Upper lobe of left lung (tissue), 4 donors: ENCODE data around the gene STARD7.

ENCODE experiments used
- EP300 ChIP-seq, 4 donors: sonication (generic); formaldehyde crosslinking; IDR thresholded peaks; one replicate each; pipeline ENCODE4 v1.5.1; 2017; ENCODE audit warnings: antibody characterized with exemption in 4 of 4, control low read depth in 2 of 4
- POLR2A ChIP-seq, 4 donors: fragments of 450-650 bp; IDR thresholded peaks; one replicate each; pipeline ENCODE4 v1.5.1; 2016 to 2017; ENCODE audit warnings: antibody characterized with exemption in 4 of 4, mild to moderate bottlenecking in 2 of 4
- POLR2AphosphoS5 ChIP-seq, 2 donors: sonication (generic); formaldehyde crosslinking; IDR thresholded peaks; one replicate each; pipeline ENCODE4 v1.5.1; 2017; ENCODE audit warnings: antibody characterized with exemption in 2 of 2
- TF ChIP-seq, protein P1 (sequence below), 6 experiments: fragments of 450-650 bp in 4 of 6; fragments of 200-600 bp in 2 of 6; sonication (generic) in 2 of 6; IDR thresholded peaks; one replicate each; pipeline ENCODE4 v1.5.1; 2016 to 2019; ENCODE audit warnings: antibody characterized with exemption in 6 of 6

DNA sequence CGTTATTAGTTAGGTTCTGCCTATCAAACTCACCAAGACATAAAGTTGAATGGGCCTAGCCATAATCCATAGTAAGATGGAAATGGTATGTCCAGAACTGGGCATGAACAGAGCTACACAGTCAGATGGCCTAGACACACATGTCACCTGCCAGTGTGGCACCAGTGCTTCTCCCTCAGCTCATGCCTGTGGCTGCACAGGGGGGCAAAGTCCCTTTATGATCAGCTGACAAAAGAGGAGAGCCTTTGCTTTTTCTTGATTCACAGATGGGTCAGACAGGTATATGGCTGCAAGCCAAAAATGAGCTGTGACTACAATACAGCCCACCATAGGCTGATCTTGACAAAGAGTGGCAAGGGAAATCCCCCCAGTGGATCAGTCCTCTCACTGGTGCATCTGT lies 28.3 kb upstream of the STARD7 start:
- TF ChIP-seq, protein P1, sequence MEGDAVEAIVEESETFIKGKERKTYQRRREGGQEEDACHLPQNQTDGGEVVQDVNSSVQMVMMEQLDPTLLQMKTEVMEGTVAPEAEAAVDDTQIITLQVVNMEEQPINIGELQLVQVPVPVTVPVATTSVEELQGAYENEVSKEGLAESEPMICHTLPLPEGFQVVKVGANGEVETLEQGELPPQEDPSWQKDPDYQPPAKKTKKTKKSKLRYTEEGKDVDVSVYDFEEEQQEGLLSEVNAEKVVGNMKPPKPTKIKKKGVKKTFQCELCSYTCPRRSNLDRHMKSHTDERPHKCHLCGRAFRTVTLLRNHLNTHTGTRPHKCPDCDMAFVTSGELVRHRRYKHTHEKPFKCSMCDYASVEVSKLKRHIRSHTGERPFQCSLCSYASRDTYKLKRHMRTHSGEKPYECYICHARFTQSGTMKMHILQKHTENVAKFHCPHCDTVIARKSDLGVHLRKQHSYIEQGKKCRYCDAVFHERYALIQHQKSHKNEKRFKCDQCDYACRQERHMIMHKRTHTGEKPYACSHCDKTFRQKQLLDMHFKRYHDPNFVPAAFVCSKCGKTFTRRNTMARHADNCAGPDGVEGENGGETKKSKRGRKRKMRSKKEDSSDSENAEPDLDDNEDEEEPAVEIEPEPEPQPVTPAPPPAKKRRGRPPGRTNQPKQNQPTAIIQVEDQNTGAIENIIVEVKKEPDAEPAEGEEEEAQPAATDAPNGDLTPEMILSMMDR (IDR thresholded peaks at IDR 0.05) = no peak
- TF ChIP-seq POLR2AphosphoS5 (IDR thresholded peaks at IDR 0.05) = no peak
- TF ChIP-seq POLR2A (IDR thresholded peaks at IDR 0.05) = no peak
- no peak for TF ChIP-seq EP300 (IDR thresholded peaks at IDR 0.05)
